ENCODE measurements around the gene PACC1.

- no peak for TF ChIP-seq TBL1XR1 (IDR thresholded peaks at IDR 0.05; ENCODE audit: low read depth, low read length)
- no peak for TF ChIP-seq TCF3 (IDR thresholded peaks at IDR 0.05; ENCODE audit: borderline replicate concordance, insufficient read depth, low read depth, low read length)
- TF ChIP-seq SIN3A (IDR thresholded peaks at IDR 0.05; ENCODE audit: low read depth, low read length), result no peak
Observed at GRCh38 chr1:212315184-212315583, 99.5 kb downstream of the PACC1 start.
